Thyroid gland (tissue), 4 donors: ENCODE measurements around the gene POLR1B. TPM values are rescaled to one million over a fixed set of nuclear protein-coding genes. Genes with fewer than 3 reads are reported as not detected.

Experiments
- DNase-seq, 2 donors: peaks; one replicate each; pipeline ENCODE4 v3.0.0-alpha.2; 2019
- H3K27ac ChIP-seq, 3 donors: fragments of 200-600 bp; sonication (generic); 1 replicate in 2 of 3; 2 replicates in 1 of 3; pipeline ENCODE4 v1.5.1; 2016 to 2019; ENCODE audit warnings: mild to moderate bottlenecking in 1 of 3, moderate library complexity in 1 of 3
- H3K27me3 ChIP-seq: fragments of 200-600 bp; sonication (generic); one replicate; pipeline ENCODE4 v1.5.1; 2019
- H3K36me3 ChIP-seq, 2 donors: fragments of 200-600 bp; sonication (generic); one replicate each; pipeline ENCODE4 v1.5.1; 2016 to 2019
- H3K4me1 ChIP-seq, 2 donors: fragments of 200-600 bp; sonication (generic); one replicate each; pipeline ENCODE4 v1.5.1; 2017 to 2019
- H3K4me3 ChIP-seq, 3 donors: fragments of 200-600 bp; sonication (generic); replicated peaks in 1 of 3; 1 replicate in 2 of 3; 2 replicates in 1 of 3; pipeline ENCODE4 v1.5.1; 2016; ENCODE audit warnings: mild to moderate bottlenecking in 1 of 3
- H3K9me3 ChIP-seq: fragments of 200-600 bp; sonication (generic); one replicate; pipeline ENCODE4 v1.5.1; 2017
- CTCF ChIP-seq, 6 experiments: fragments of 200-600 bp in 3 of 6; fragments of 450-650 bp in 3 of 6; sonication (generic) in 3 of 6; IDR thresholded peaks; one replicate each; pipeline ENCODE4 v1.5.1; 2016 to 2019; ENCODE audit warnings: antibody characterized with exemption in 6 of 6, mild to moderate bottlenecking in 2 of 6, inconsistent platforms in 1 of 6, moderate library complexity in 1 of 6
- POLR2A ChIP-seq, 2 donors: fragments of 450-650 bp; IDR thresholded peaks; one replicate each; pipeline ENCODE4 v1.6.1; 2017; ENCODE audit warnings: antibody characterized with exemption in 2 of 2, mild to moderate bottlenecking in 2 of 2, moderate library complexity in 1 of 2
- WGBS, 2 donors: methylation state at CpG; one replicate each; pipeline ENCODE4 v1.1.5; 2017; 5-methylcytosine and 5-hydroxymethylcytosine counted together
- intact Hi-C: fragments of 100-400 bp; cut with DNase I; formaldehyde crosslinking; loops from one replicate; pipeline ENCODE4 v1.15.1; 2023
- total RNA-seq, 4 donors: library from RNA; depleted of rRNA; stranded (reverse); fragments of >200 nt; gene quantifications; one replicate each; pipeline ENCODE4 v1.2.3, GENCODE V29; 2016

Gene POLR1B
- total RNA-seq, 4 donors from 2014 or later, result 18.5 to 27.4 (median 23.2) TPM

GRCh38 chr2:112541315-112542122 is 746 bp upstream of the POLR1B start:
- intact Hi-C loops, result no loop called here
- DNase-seq, result peak; percentile 64 to 70
- no peaks in the 10 kb centered on the region for H3K27me3 ChIP-seq

GRCh38 chr2:112542984-112543661 is 858 bp downstream of the POLR1B start:
- WGBS, 2 donors, result 6 to 7% methylated on average over 18 of the region's 18 CpGs
- intact Hi-C loops, result no loop called here

More at GRCh38 chr2:112541315-112542122, 746 bp upstream of the POLR1B start:
- peaks cover 12 to 15% of the 10 kb centered on the region in 2 donors for H3K4me1 ChIP-seq
- TF ChIP-seq CTCF (IDR thresholded peaks at IDR 0.05), result no peak
- TF ChIP-seq POLR2A (IDR thresholded peaks at IDR 0.05), result no peak
- H3K36me3 ChIP-seq, result no peaks in the 10 kb centered on the region
- H3K9me3 ChIP-seq, result no peaks in the 10 kb centered on the region
- 18 to 19% methylated on average over 34 of the region's 34 CpGs for whole genome bisulfite sequencing, 2 donors
- peak overlapping the region; percentile 63 to 92 (median 92) for H3K27ac ChIP-seq
- peak overlapping the region; percentile 71 to 92 (median 71) for H3K4me3 ChIP-seq

GRCh38 chr2:112547333-112547732 is 5.1 kb downstream of the POLR1B start:
- Histone ChIP-seq H3K36me3 (peaks cover 20 to 21% of the 10 kb centered on the region in 2 donors), H3K27me3 (no peaks in the 10 kb centered on the region), H3K9me3 (no peaks in the 10 kb centered on the region), H3K4me3 (no peak overlapping the region), H3K4me1 (peaks cover 19 to 21% of the 10 kb centered on the region in 2 donors), H3K27ac (peak overlapping the region; percentile 59 to 77 (median 63))
- intact Hi-C loops, result no loop called here
- TF ChIP-seq POLR2A (IDR thresholded peaks at IDR 0.05) (peak in 1 of 2 donors; percentile 12), CTCF (IDR thresholded peaks at IDR 0.05) (peak in 1 of 6 experiments; percentile 7)
- peak; percentile 82 to 85 for DNase-seq
- 23 to 33% methylated on average over 4 of the region's 4 CpGs for WGBS, 2 donors

More at GRCh38 chr2:112542984-112543661, 858 bp downstream of the POLR1B start:
- DNase-seq, result peak in 1 of 2 donors; percentile 5
- H3K36me3 ChIP-seq, result no peaks in the 10 kb centered on the region
- no peak overlapping the region for H3K27ac ChIP-seq
- TF ChIP-seq CTCF (IDR thresholded peaks at IDR 0.05), result no peak
- TF ChIP-seq POLR2A (IDR thresholded peaks at IDR 0.05), result no peak
- H3K4me3 ChIP-seq, result peak overlapping the region; percentile 71 to 92 (median 71)
- peaks cover 21 to 22% of the 10 kb centered on the region in 2 donors for H3K4me1 ChIP-seq
- H3K9me3 ChIP-seq, result no peaks in the 10 kb centered on the region
- no peaks in the 10 kb centered on the region for H3K27me3 ChIP-seq

GRCh38 chr2:112548980-112549379 is 6.7 kb downstream of the POLR1B start:
- TF ChIP-seq POLR2A (IDR thresholded peaks at IDR 0.05) (no peak), CTCF (IDR thresholded peaks at IDR 0.05) (no peak)
- H3K9me3 ChIP-seq, result no peaks in the 10 kb centered on the region
- peaks cover 34% of the 10 kb centered on the region in 2 donors for H3K36me3 ChIP-seq
- whole genome bisulfite sequencing, 2 donors, result 97 to 98% methylated on average over 2 of the region's 2 CpGs
- no peak for DNase-seq
- no peak overlapping the region for H3K4me3 ChIP-seq
- intact Hi-C loops, result no loop called here
- no peaks in the 10 kb centered on the region for H3K27me3 ChIP-seq
- peaks cover 9% of the 10 kb centered on the region in 2 donors for H3K4me1 ChIP-seq
- H3K27ac ChIP-seq, result no peak overlapping the region
